ENCODE results near the gene ADK. TPM values are rescaled to one million over a fixed set of nuclear protein-coding genes. Genes with fewer than 3 reads are reported as not detected.

ADK gene
- total and polyA plus RNA-seq, 2 donors (not counting 3 experiments of a cell fraction or from before 2014, with no cell fraction given), result 11.7 to 46.5 TPM

GRCh38 chr10:74167443-74167842, 16.4 kb downstream of the ADK start:
- dilution Hi-C loops (cut with MboI; ENCODE audit: extremely low pct_ligation_motif_present, low sequenced_read_pairs), result no loop called here
- ChIA-PET CTCF (interaction anchor here (0.7 to 1.1 kb wide), 3 partner anchors 11 to 67 kb away, joined by 3 to 5 read pairs (median 4); partner anchors contain the start of gene ADK), POLR2A (no interaction called here)
- no peak for DNase-seq (ENCODE audit: low read depth, low spot score)
- H3K4me3 ChIP-seq (replicated peaks in 1 of 3; ENCODE audit: insufficient read depth in 1 of 3, low read depth in 1 of 3, low read length in 3 of 3), result no peak overlapping the region
- H3K4me1 ChIP-seq (ENCODE audit: control insufficient read depth, extremely low read depth, insufficient read depth, low read length), result peaks cover 21% of the 10 kb centered on the region
- no peak overlapping the region for H3K27ac ChIP-seq (ENCODE audit: insufficient read depth, low read depth, low read length)
- intact Hi-C loops (cut with micrococcal nuclease), result no loop called here
- H3K27me3 ChIP-seq (ENCODE audit: control insufficient read depth in 2 of 2, insufficient read depth in 2 of 2, low read length in 2 of 2), result no peaks in the 10 kb centered on the region
- no peaks in the 10 kb centered on the region for H3K36me3 ChIP-seq (ENCODE audit: control insufficient read depth in 2 of 2, extremely low read depth in 1 of 2, insufficient read depth in 2 of 2, low read length in 2 of 2)
- BruUV-seq (replicated peaks), result no TSS peak
- no peaks in the 10 kb centered on the region for H4K20me1 ChIP-seq (replicated peaks; ENCODE audit: control insufficient read depth, extremely low read depth, insufficient read depth, low read length)
- H3K9me1 ChIP-seq (replicated peaks; ENCODE audit: control insufficient read depth, extremely low read depth, insufficient read depth, low read length), result no peaks in the 10 kb centered on the region
- no peak for FAIRE-seq
- H3K9ac ChIP-seq (replicated peaks; ENCODE audit: extremely low read depth, insufficient read depth, low read length), result no peak overlapping the region
- TF ChIP-seq POLR2A (IDR thresholded peaks at IDR 0.05; ENCODE audit: low read depth, low read length), result no peak
- TF ChIP-seq MYC (IDR thresholded peaks at IDR 0.05; ENCODE audit: low read depth, low read length), result no peak
- TF ChIP-seq, protein P1, sequence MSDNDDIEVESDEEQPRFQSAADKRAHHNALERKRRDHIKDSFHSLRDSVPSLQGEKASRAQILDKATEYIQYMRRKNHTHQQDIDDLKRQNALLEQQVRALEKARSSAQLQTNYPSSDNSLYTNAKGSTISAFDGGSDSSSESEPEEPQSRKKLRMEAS (IDR thresholded peaks at IDR 0.05; ENCODE audit: insufficient read depth, insufficient read length), result no peak
- no peak for TF ChIP-seq FOS (IDR thresholded peaks at IDR 0.05; ENCODE audit: borderline replicate concordance, insufficient read depth, low read length)
- TF ChIP-seq GATA2 (IDR thresholded peaks at IDR 0.05; ENCODE audit: insufficient read depth, insufficient read length, low read depth, low read length), result no peak
- TF ChIP-seq, protein P2, sequence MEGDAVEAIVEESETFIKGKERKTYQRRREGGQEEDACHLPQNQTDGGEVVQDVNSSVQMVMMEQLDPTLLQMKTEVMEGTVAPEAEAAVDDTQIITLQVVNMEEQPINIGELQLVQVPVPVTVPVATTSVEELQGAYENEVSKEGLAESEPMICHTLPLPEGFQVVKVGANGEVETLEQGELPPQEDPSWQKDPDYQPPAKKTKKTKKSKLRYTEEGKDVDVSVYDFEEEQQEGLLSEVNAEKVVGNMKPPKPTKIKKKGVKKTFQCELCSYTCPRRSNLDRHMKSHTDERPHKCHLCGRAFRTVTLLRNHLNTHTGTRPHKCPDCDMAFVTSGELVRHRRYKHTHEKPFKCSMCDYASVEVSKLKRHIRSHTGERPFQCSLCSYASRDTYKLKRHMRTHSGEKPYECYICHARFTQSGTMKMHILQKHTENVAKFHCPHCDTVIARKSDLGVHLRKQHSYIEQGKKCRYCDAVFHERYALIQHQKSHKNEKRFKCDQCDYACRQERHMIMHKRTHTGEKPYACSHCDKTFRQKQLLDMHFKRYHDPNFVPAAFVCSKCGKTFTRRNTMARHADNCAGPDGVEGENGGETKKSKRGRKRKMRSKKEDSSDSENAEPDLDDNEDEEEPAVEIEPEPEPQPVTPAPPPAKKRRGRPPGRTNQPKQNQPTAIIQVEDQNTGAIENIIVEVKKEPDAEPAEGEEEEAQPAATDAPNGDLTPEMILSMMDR (IDR thresholded peaks at IDR 0.05; ENCODE audit: extremely low read depth in 1 of 2, insufficient read depth in 1 of 2, low read depth in 1 of 2, low read length in 2 of 2), result no peak
- no peak for TF ChIP-seq EZH2 (IDR thresholded peaks at IDR 0.05; ENCODE audit: borderline replicate concordance, low read depth, low read length, severe bottlenecking)
- TF ChIP-seq JUN (IDR thresholded peaks at IDR 0.05; ENCODE audit: borderline replicate concordance, insufficient read depth, insufficient read length, low read depth), result no peak
- TF ChIP-seq POLR2AphosphoS5 (IDR thresholded peaks at IDR 0.05; ENCODE audit: insufficient read depth, low read depth, low read length), result no peak
- H3K9me3 ChIP-seq (replicated peaks; ENCODE audit: control insufficient read depth, insufficient read depth, low read length), result no peaks in the 10 kb centered on the region
- no peak overlapping the region for H2AFZ ChIP-seq (ENCODE audit: low read depth, low read length)
- H3K79me2 ChIP-seq (ENCODE audit: control insufficient read depth, insufficient read depth, low read length), result peaks cover 4% of the 10 kb centered on the region
- no peak overlapping the region for H3K4me2 ChIP-seq (ENCODE audit: insufficient read depth, low read length)

Data from endothelial cell of umbilical vein (primary cell).